ENCODE data around the gene AMH. TPM values are rescaled to one million over a fixed set of nuclear protein-coding genes. Genes with fewer than 3 reads are reported as not detected.

AMH gene
- total and polyA plus RNA-seq, 2 of the 13 experiments (the other 11 are each of a cell fraction or from before 2014, with no cell fraction given) = 0.03 to 0.18 TPM

GRCh38 chr19:2252797-2253105, 3.6 kb downstream of the AMH start (continued):
- TF ChIP-seq ZSCAN25 (CRISPR knock-in tag; IDR thresholded peaks at IDR 0.05) (no peak), ZNF746 (CRISPR knock-in tag; IDR thresholded peaks at IDR 0.05) (no peak), MAZ (IDR thresholded peaks at IDR 0.05; ENCODE audit: borderline replicate concordance, low read depth, low read length) (no peak), MAZ (CRISPR knock-in tag; IDR thresholded peaks at IDR 0.05; ENCODE audit: low read depth) (0 out of 2 replicates have a peak, but pooled peaks have one; percentile 57), TBX3 (IDR thresholded peaks at IDR 0.05; ENCODE audit: borderline replicate concordance) (no peak), TSC22D2 (CRISPR knock-in tag; IDR thresholded peaks at IDR 0.05; ENCODE audit: borderline replicate concordance) (no peak), DBP (CRISPR knock-in tag; IDR thresholded peaks at IDR 0.05; ENCODE audit: not compliant biosample characterization) (peak; percentile 26), ETV6 (CRISPR knock-in tag; conservative IDR thresholded peaks at IDR 0.05) (no peak), ZFP37 (CRISPR knock-in tag; IDR thresholded peaks at IDR 0.05; ENCODE audit: borderline replicate concordance) (0 out of 2 replicates have a peak, but pooled peaks have one; percentile 73), ZBTB8A (CRISPR knock-in tag; IDR thresholded peaks at IDR 0.05; ENCODE audit: borderline replicate concordance, low read depth) (no peak), ZNF883 (CRISPR knock-in tag; IDR thresholded peaks at IDR 0.05; ENCODE audit: not compliant biosample characterization) (no peak), MED13 (CRISPR knock-in tag; IDR thresholded peaks at IDR 0.05) (peak; percentile 49; the same call in 1 of the 2 replicates), ZNF776 (CRISPR knock-in tag; IDR thresholded peaks at IDR 0.05) (no peak), MTA1 (CRISPR knock-in tag; IDR thresholded peaks at IDR 0.05; ENCODE audit: borderline replicate concordance) (no peak), SIN3B (IDR thresholded peaks at IDR 0.05; ENCODE audit: low read length) (no peak), NFIC (IDR thresholded peaks at IDR 0.05; ENCODE audit: low read length) (no peak), CREB1 (IDR thresholded peaks at IDR 0.05) (no peak), CREB1 (CRISPR knock-in tag; IDR thresholded peaks at IDR 0.05) (no peak), ELF4 (CRISPR knock-in tag; IDR thresholded peaks at IDR 0.05; ENCODE audit: borderline replicate concordance) (no peak), CSRNP2 (CRISPR knock-in tag; conservative IDR thresholded peaks at IDR 0.05; ENCODE audit: low read depth) (no peak), RFXAP (CRISPR knock-in tag; IDR thresholded peaks at IDR 0.05; ENCODE audit: borderline replicate concordance) (no peak), ZKSCAN1 (IDR thresholded peaks at IDR 0.05; ENCODE audit: low read length) (no peak), RBFOX2 (IDR thresholded peaks at IDR 0.05; ENCODE audit: low read depth, low read length) (0 out of 2 replicates have a peak, but pooled peaks have one; percentile 7), ATF7-NPFF (CRISPR knock-in tag; IDR thresholded peaks at IDR 0.05; ENCODE audit: low read depth) (peak; percentile 44; the same call in 1 of the 2 replicates), ZNF737 (CRISPR knock-in tag; IDR thresholded peaks at IDR 0.05; ENCODE audit: borderline replicate concordance) (no peak), RELA (CRISPR knock-in tag; IDR thresholded peaks at IDR 0.05) (no peak)
- TF ChIP-seq, protein P1, sequence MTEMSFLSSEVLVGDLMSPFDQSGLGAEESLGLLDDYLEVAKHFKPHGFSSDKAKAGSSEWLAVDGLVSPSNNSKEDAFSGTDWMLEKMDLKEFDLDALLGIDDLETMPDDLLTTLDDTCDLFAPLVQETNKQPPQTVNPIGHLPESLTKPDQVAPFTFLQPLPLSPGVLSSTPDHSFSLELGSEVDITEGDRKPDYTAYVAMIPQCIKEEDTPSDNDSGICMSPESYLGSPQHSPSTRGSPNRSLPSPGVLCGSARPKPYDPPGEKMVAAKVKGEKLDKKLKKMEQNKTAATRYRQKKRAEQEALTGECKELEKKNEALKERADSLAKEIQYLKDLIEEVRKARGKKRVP (CRISPR knock-in tag; IDR thresholded peaks at IDR 0.05) = no peak

Data from HepG2 (cell line).